ENCODE data around the gene DIO3.
"Not testable (repeated sequence)": the region's sequence is repeated elsewhere in the genome, so short reads cannot be mapped to it uniquely, and the experiment has no call there.

DIO3 gene

DNA sequence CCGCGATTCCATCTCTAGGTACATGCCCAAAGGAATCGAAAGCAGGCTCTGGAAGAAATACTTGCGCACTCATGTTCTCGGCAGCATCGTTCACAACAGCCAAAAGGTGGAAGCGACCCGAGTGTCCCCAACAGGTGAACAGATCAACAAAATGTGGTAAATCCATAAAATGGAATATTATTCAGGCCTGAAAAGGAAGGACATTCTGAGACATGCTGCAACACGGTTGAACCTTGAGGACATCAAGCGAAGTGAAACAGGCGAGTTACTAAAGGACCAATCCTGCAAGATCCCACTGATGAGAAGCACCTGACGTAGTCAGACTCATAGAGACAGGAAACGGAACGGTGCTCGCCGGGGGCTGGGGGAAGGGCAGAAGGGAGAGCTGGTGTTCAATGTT lies 17.5 kb upstream of the DIO3 start:
- DNase-seq = no peak

DNA sequence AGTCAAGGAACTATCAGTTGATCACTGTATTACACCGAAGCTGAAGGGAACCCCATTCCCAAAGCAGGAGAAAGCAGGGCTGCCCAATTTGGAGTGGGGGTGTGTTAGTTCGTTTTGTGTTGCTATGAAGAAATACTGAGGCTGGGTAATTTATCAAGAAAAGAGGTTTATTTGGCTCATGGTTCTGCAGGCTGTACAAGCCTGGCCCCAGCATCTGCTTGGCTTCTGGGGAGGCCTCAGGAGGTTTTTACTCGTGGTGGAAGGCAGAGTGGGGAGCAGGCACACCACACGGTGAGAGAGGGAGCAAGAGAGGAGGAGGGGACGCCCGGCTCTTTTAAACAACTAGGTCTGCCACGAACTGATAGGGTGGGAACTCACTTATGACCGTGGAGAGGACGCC lies 16.7 kb upstream of the DIO3 start:
- DNase-seq = no peak

DNA sequence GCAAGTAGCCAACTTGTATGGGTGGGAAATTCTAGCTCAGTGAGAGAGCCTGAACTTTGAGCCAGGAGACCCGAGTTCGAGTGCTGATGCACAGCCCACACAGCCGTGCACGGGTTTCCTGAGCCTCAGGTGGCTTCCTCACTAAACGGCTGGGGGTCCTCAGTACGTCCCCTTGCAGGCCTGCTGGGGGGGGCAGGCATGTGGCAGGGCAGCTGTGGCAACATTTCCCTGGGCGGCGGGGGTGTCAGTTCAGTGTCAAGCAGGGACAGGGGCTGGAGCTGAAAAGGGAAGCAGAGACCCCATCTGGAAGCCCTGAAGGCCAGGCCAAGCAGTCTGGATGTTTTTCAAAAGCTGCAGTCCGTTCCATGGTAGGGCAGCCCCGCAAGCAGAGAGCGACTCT lies 14.6 kb upstream of the DIO3 start:
- no peak for DNase-seq

DNA sequence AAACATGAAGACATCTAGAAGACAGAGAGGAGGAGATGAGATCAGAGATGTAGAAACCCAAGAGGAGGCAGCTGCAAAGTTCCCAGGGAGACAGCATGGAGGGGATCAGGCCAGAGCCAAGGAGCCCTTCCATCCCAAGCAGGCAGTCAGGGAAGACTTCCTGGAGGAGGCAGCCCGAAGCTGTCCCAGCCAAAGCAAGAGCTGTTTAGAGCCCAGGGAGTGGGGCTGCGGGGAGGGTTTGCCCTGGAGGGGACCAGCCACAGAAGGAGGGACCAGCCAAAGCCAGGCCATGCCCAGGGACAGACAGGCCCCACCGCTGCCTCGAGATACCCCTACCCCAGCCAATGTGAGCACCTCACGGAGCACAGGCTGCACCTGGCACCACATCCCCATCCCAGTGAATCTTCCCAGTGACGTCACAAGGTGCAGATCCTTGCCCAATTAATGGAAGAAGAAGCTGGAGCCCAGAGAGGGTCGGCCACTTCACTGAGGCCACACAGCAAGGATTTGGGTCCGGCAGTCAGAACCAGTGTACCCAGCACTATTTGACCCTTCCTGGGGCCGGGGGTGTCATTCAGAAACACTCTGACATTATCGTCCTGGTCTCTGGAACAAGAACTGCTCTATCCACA lies 14.1 kb upstream of the DIO3 start:
- no peak for DNase-seq

DNA sequence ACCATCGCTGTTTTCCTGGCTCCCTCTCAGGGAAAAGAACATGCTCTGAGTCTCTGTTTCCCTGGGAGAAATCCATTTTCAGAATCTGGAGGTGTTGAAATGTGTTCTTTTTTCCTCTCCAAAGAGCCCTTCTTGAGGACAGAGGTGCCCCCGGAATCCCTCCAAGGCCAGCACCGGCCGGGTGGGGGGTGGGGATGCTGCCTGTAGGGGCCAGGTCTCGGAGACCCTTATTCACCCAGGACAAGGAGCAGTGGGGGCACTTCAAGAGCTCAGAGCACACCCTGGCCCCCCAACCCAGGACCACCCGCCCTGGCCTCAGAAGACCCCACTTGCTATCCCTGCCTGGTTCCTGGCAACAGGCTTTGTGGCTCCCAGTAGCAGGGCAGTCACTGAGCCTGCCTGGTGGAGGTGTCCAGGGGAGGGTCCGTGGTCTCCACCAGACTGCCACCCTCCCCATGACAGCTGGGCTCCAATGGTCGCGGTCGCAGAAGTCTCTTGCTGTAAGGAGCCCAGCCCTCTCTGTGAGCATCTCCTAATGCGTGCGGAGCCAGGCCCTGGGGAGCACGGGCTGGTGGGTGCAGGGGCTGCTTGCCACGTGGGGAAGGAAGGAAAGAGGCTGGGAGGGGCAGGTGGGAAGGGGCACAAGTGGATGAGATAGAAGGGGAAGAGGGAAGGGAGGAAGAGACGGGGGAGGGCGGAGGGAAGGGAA lies 13.2 kb upstream of the DIO3 start:
- no peak for DNase-seq

DNA sequence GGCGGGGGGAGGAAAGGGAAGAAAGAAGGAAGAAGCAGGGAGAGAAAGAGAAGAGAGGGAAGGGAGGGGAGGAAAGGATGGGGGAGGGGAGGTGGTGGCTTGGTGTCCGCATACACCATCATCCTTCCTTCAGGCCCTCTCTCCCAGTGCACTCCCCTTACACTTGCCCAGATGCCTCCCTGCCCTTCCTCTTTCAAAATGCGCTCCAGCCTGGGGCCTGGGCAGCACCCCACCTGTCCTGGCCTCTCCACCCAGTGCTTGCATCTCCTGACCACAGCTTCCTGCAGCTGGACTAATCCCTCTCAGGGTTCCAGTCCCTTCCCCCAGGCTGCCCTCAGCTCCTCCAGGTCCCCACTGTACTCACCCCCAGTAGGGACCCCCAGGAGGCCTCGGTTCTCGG lies 12.6 kb upstream of the DIO3 start:
- no peak for DNase-seq

DNA sequence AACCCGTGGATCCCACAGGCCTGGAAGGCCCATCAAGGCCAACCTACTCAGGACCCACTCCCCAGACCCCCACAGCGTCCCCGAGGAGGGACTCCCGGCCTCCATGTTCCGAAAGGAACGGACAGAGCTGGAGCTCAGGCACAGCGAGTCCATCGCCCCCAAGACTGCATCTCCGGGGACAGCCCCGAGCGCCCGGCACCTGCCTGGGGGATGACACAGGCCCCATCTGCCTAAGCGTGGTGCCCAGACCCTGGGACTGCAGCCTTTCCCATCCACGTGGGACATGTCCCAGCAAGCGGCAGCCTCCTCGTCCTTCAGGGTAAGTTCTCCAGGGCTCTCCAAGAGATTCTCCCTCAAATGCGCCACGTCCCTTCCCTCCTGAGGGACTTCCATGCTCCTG lies 12.1 kb upstream of the DIO3 start:
- DNase-seq = no peak

DNA sequence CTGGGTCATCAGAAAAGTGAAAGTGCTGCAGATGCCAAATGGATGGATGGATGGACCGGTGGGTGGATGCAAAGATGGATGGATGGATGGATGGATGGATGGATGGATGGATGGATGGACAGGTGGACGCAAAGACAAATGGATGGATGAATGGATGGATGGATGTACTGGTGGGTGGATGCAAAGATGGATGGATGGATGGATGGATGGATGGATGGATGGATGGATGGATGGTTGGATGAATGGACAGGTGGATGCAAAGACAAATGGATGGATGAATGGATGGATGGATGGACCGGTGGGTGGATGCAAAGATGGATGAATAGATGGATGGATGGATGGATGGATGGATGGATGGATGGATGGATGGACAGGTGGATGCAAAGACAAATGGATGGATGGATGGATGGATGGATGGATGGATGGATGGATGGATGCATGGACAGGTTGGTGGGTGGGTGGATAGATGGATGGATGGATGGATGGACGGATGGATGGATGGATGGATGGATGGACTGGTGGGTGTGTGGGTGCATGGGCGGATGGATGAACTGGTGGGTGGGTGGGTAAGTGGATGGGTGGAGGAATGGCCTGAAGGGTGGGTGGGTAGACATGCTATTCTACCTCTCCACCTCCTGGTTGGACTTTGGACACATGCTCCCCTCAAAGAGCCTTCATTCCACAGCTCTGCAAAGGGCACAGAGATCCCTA lies 10.9 kb upstream of the DIO3 start:
- not testable (repeated sequence) for DNase-seq

DNA sequence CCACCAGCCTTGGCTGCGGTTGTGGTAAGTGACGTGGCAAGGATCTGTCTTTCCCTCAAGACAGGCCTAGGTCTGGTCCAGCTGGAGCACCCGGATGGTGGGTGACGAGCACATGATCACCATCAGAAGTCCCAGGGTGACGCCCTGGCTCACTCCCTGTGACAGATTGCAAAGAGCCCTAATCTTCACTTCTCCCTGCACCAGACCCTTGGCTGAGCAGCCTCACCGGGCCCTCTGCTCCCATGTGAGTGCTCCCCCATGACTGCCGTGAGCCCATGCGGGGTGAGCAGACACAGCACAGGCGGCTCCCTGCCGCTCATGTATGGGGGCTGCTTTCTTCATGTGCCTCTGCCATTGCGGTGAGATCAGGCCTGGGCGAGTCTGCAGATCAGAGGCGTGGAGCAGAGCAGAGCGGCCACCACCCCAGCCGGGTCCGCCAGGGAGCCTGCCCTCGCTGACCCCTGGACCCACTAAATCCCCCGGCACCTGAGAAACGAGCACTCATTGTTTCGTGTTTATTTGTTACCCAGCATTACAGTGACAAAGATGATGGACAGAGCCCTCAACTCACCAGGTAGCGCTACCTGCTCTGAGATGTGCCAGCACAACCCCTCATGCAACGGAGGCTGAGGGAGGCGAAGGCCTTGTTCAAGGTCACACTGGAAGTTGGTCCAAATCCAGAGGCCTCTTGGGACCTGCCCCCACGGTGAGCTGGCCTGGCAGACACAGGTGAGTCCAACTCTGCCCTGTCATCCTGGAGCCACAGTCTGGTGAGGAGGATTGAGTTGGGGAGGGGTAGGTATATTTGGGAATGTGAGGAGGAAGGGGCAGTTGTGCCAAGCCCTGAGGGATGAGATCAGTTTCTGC lies 9.3 kb upstream of the DIO3 start:
- DNase-seq = no peak

DNA sequence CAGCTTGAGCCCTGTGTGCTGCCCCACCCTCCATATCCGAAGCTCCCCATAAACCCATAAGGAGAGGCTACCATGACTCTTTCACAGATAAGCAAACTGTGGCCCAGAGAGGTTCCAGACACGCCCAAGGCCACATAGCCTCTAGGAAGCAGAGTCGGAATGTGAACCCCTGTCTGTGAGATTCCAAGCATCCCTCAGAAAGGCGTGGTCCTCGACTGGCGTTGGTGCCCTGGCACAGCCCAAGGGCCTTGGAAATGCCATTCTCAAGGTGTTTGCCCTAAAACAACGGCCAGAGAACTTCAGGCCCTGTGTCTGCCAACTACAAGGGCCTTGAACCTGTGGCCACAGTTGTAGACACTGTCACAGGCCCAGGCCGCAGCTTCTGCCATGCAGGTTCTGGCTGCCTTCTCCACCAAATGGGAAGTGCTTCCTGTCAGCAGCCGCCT lies 8.5 kb upstream of the DIO3 start:
- no peak for DNase-seq

DNA sequence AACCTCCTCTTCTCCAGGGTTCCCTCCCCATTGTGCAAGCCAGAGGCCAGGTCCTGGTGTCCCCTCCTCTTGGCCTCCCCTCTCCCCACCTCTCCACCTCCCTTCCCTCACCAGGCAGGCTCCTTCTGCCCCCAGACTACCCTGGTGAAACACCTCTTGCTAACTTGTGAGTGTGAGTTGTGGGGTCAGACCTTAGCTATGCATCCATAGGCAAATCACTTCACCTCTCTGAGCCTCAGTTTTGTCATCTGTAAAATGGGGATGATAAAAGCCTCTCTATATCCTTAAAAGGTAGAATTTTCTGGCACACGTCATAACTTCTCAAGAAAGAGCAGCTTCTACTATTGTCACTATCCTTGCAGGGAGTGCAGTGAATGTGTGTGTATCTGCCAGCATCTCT lies 7.9 kb upstream of the DIO3 start:
- DNase-seq = no peak

DNA sequence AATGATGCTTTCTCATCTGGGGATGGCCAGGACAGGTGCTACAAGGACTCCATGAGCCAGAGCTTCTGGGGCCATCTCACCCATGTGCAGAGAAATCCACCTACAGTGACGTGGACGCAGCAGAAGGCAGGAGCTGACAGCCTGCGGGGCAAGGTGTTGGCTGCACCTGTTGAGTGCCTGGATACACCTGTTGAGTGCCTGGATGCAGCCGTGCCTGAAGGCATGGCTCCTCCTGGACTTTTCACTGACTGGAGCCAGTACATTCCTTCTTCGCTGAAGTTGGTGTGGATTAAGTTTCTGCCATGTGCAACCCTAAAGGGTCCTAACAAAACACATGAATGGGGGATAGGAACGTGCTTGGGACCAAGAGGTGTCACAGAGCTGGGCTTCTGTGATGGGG lies 7.4 kb upstream of the DIO3 start:
- DNase-seq = no peak

DNA sequence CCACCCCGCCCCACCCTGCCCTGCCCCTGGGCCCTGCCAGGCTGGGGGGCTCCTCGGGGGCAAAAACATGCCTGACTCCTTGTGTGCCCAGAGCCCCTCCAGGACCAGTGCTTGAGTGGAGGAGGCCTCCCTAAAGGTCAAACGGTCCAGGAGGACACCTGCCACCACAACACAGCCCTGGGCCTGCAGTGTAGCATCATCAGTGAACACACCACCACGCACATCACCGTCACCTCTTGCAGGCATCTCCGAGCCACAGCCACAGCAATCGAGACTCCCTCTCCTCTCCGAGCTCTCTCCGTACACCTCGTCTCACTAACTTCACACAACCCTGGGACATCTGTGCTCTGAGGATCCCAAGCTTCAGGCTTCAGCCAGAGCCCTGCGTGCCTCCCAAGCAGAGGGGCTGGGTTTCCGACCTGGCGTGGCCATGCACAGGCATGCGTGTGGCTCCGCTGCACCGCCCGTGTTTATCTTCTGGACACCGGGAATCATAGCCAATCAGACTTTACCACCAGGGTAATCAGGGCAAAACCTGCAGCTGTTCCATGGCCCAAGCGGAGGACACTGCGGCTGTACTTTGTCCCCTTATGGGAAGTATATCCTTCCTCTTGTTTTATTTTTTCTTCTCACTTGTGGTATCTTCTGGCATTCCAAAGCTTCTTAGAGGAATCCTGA lies 6.2 kb upstream of the DIO3 start:
- no peak for DNase-seq

DNA sequence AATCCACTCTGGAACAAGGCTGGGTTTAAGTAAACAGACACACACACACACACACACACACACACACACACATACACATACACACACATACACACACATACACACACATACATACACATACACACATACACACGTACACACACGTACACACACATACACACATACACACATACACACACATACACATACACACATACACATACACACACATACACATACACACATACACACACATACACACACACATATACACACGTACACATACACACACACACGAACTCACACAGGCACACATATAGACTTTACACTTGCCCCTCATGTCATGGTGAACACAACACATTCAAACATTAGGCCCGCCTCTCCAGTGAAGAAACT lies 5.6 kb upstream of the DIO3 start:
- DNase-seq = not testable (repeated sequence)

DNA sequence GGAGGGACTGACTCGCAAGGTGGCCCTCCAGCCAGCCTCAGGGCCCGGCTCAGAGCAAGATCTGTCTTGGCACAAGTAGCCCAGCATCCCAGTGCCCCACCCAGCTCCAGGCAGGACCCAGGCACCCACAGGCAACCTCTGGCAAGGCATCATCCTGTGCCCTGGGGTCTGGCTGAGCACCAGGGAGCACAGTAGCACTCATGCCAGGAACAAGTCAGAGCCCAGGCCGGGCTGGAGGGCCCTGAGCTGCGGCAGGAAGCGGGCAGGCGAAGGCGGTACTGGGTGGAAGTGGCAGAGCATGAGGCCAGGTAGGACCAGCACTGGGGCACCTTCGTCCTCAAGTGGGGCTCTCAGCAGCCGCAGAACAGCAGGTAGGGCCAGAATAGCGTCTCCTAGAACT lies 5.2 kb upstream of the DIO3 start:
- DNase-seq = no peak

DNA sequence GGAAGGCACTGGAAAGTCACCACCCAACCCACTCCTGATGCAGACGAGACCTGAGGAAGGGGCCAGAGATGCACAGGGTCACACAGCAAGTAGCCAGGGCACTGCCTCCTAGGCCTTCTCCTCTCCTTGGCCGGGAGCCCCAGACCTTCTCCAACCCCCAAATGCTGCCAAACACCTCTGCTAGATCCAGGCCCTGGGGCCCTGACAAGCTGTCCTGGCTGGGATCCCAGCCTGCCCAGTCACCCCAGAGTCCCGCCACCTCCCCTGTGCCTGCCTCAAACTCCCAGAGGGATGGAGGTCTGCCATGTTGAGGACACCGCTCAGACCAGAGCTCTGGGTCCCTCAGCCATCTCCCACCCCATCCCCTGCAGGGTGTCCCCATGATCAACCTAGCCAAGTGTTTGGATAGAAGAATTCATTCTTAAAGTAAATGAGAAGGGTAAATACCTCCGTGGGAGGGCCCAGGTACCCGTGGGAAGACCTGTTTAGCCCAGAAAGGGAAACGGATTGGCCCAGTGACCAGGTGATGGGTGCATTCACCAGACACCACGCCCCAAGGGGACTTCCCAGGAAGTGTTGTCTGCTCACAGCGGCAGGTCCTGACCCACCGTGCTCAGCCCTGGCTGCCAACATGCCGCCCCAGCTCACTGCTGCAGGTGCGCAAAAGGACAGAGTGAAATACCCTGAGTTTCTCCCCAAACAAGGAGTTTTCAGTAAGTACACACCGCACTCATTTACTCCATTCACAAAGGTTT lies 4.6 kb upstream of the DIO3 start:
- DNase-seq = no peak

DNA sequence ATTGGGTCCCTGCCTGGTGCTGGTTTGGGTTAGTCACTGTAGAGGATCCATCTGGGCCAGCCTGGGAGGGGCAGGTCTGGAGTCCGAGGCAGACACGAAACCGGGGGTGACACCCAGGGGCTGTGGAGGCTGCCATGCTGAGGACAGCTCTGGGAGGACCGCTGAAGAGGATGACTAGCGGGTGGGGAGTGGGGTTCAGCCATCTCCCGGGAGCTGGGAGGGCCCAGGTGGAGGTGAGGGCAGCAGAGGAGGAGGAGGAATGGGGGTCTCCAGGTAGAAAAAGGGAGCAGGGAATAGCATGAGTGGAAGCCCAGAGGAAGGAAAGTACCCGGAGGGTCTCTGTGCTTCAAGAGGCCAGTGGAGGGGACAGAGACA lies 4.0 kb upstream of the DIO3 start:
- no peak for DNase-seq

DNA sequence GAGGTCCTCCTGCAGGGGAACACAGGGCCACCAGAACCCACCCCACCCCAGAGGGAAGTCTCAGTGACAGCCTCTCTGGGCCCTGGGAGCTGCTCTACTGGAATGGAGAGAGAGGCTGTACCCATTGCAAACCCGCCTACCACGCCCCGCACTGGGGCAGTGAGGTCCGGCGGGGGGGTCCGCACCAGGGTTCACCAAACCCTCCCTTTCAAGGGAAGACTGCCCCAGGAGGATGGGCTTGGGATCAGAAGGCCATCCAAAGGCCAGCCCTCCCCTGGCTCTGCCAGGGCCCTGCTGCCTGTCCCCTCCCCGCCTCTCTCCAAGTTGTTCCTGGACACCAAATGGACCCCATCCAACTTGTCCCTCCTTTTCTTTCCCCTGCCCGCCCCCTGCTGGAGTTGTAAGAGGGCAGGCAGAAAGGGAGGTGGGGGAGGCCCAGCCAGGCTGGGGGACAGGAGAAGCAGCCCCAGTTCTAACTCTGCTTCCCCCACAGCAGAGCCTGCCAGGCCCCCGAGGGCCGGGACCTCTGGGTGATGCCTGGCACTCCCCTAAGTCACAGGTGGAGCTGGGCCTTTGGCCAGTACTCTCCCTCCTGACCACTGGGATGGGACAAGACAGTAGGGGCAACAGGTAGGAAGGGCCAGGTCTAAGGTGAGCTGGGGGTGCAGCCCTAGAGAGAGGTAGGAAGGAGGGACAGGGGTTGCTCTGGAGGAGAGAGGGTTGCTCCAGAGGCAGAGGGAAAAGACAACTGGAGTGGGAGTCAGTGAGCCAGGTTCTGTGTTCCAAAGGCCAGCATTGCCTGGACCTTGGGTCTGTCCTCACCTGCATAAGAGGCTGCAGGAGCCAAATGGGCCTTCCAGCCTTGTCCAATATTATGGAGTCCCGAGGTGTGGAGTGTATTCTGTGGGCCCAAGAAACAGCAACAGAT lies 3.2 kb upstream of the DIO3 start:
- no peak for DNase-seq

DNA sequence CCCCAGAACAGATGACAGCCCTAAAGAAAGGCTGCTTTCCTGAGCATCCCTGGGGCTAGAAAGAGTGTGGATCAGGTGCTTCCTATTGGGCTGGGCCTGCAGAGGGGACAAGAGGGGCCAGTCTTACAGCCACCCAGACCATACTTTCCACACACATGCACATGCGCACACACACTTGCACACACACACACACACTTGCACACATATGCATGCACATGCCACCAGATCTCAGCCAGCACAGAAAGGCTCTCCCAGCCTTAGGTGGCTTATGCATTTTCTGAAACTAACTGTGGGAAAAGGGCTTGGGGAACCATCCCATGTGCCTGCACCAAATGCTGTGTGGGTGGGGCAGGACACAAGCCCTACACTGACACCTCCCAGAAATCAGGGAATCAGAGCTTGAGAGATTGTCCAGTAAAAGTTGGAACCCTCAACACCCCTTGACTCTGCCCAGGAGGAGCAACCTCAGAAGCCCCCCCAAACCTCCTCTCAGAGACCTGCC lies 2.5 kb upstream of the DIO3 start:
- no peak for DNase-seq

DNA sequence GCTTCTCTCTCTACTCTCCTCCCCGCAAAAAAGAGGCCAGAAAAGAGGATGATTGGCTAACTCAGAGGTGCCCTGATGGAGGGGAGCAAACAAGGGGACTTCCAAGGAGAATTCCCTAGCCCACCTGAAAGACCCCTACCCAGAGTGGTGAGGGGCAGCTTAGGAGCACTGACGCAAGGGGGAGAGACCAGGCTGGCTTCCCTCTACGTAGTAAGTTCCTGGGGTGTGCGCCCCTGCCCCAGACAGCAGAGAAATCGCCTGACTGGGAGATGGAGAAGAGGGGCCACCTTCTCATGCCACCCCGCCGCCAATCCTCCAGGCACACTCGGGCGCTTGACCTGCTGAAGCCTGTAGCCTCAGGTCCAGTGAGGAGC lies 2.1 kb upstream of the DIO3 start:
- no peak for DNase-seq
